HepG2 (cell line): ENCODE data around the gene PRKCZ. TPM values are rescaled to one million over a fixed set of nuclear protein-coding genes. Genes with fewer than 3 reads are reported as not detected.

ENCODE experiments used
- ATRX ChIP-seq: sonication (generic); formaldehyde crosslinking; IDR thresholded peaks from 2 replicates; pipeline ENCODE4 v1.4.0; 2020; ENCODE audit warnings: missing genetic modification reagents, borderline replicate concordance
- FOXJ3 ChIP-seq: sonication (generic); formaldehyde crosslinking; IDR thresholded peaks from 2 replicates; pipeline ENCODE4 v1.4.0; 2020; ENCODE audit warnings: missing genetic modification reagents, mild to moderate bottlenecking, borderline replicate concordance
- KAT2B ChIP-seq: fragments of 150-350 bp; IDR thresholded peaks from 2 replicates; pipeline ENCODE4 v1.6.1; 2014; ENCODE audit warnings: low read depth, low read length, borderline replicate concordance
- MAFG ChIP-seq: sonication (generic); formaldehyde crosslinking; IDR thresholded peaks from 2 replicates; pipeline ENCODE4 v1.5.1; 2020; ENCODE audit warnings: mild to moderate bottlenecking, missing genetic modification reagents
- MZF1 ChIP-seq: sonication (generic); formaldehyde crosslinking; IDR thresholded peaks from 2 replicates; pipeline ENCODE4 v1.8.1; 2023; ENCODE audit warnings: mild to moderate bottlenecking, missing genetic modification reagents, borderline replicate concordance
- SMAD1 ChIP-seq: sonication (generic); formaldehyde crosslinking; IDR thresholded peaks from 2 replicates; pipeline ENCODE4 v1.4.0; 2020; ENCODE audit warnings: missing genetic modification reagents, low read depth, mild to moderate bottlenecking, borderline replicate concordance
- SUZ12 ChIP-seq: fragments of 150-350 bp; IDR thresholded peaks from 2 replicates; pipeline ENCODE4 v1.6.1; 2014; ENCODE audit warnings: low read depth, low read length
- ZBTB42 ChIP-seq: sonication (generic); formaldehyde crosslinking; IDR thresholded peaks from 2 replicates; pipeline ENCODE4 v1.5.0; 2020; ENCODE audit warnings: mild to moderate bottlenecking, missing genetic modification reagents
- ZNF17 ChIP-seq: sonication (generic); formaldehyde crosslinking; IDR thresholded peaks from 2 replicates; pipeline ENCODE4 v1.5.0; 2020; ENCODE audit warnings: mild to moderate bottlenecking, missing genetic modification reagents
- ZNF30 ChIP-seq: sonication (generic); formaldehyde crosslinking; IDR thresholded peaks from 2 replicates; pipeline ENCODE4 v1.5.0; 2020; ENCODE audit warnings: mild to moderate bottlenecking, missing genetic modification reagents
- ZNF639 ChIP-seq: conservative IDR thresholded peaks from 2 replicates; pipeline ENCODE4 v1.6.1; 2018; ENCODE audit warnings: missing genetic modification reagents
- polyA plus RNA-seq, 8 experiments: library from polyadenylated mRNA; depleted of rRNA in 3 of 8; stranded (reverse) in 7 of 8; unstranded in 1 of 8; fragments of >200 nt; fragmentation: Illumina TruSeq in 4 of 8; extraction: Trizol in 4 of 8; gene quantifications; 2 replicates each; pipeline versions ENCODE4 v1.2.1 to v1.2.3, GENCODE V29; 2011 to 2016; ENCODE audit warnings: low read depth in 4 of 8, missing spikeins in 1 of 8, mixed read lengths in 1 of 8; ENCODE audit not compliant: insufficient read depth in 1 of 8
- total RNA-seq, 5 experiments: library from RNA; depleted of rRNA; stranded (reverse); fragments of >200 nt; fragmentation: Illumina TruSeq; extraction: Trizol; gene quantifications; 2 replicates each; pipeline ENCODE4 v1.2.3, GENCODE V29; 2016; ENCODE audit warnings: low read depth in 1 of 5
- TF ChIP-seq, protein P1 (sequence below): IDR thresholded peaks from 2 replicates; pipeline ENCODE4 v1.6.1; 2016; ENCODE audit warnings: low read depth, missing genetic modification reagents, missing compliant biosample characterization
- TF ChIP-seq, protein P2 (sequence below): sonication (generic); formaldehyde crosslinking; IDR thresholded peaks from 2 replicates; pipeline ENCODE4 v1.5.0; 2020; ENCODE audit warnings: mild to moderate bottlenecking, missing genetic modification reagents
- TF ChIP-seq, protein P3 (sequence below): IDR thresholded peaks from 2 replicates; pipeline ENCODE4 v1.6.1; 2012; ENCODE audit warnings: low read depth, low read length, improper control_type of control experiment
- TF ChIP-seq, protein P4 (sequence below): sonication (generic); formaldehyde crosslinking; IDR thresholded peaks from 2 replicates; pipeline ENCODE4 v1.9.0; 2021; ENCODE audit warnings: missing genetic modification reagents, borderline replicate concordance
- TF ChIP-seq, protein P5 (sequence below): sonication (generic); formaldehyde crosslinking; IDR thresholded peaks from 2 replicates; pipeline ENCODE4 v1.5.0; 2020; ENCODE audit warnings: missing genetic modification reagents

Gene PRKCZ
- total and polyA plus RNA-seq, 2 of the 13 experiments (the other 11 are each of a cell fraction or from before 2014, with no cell fraction given), result 34.7 to 85.2 TPM

DNA sequence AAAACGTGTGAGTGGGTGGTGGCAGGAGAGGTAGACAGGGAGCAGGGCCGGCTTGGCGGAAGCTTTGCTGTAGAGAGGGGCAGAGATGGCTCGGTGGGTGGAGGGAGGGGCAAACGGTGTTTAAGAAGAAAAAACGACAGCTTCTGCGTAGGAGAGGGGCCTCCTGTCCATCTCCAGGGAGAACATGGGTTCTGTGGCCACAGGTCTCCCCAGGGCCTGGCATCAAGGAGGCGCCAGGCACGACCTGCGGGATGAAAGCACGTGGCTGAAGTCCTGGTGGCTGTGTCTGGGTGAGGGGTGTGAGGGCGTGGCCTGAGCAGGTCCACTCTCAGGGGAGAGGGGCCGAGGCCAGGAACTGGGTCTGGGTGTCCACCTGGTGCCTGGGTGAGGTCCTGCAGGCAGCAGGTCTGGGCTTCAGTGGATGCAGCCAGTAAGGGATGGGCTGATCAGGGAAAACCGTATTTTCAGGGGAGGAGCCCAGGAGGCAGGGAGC, 940 bp upstream of the PRKCZ start (continued):
- TF ChIP-seq, protein P1, sequence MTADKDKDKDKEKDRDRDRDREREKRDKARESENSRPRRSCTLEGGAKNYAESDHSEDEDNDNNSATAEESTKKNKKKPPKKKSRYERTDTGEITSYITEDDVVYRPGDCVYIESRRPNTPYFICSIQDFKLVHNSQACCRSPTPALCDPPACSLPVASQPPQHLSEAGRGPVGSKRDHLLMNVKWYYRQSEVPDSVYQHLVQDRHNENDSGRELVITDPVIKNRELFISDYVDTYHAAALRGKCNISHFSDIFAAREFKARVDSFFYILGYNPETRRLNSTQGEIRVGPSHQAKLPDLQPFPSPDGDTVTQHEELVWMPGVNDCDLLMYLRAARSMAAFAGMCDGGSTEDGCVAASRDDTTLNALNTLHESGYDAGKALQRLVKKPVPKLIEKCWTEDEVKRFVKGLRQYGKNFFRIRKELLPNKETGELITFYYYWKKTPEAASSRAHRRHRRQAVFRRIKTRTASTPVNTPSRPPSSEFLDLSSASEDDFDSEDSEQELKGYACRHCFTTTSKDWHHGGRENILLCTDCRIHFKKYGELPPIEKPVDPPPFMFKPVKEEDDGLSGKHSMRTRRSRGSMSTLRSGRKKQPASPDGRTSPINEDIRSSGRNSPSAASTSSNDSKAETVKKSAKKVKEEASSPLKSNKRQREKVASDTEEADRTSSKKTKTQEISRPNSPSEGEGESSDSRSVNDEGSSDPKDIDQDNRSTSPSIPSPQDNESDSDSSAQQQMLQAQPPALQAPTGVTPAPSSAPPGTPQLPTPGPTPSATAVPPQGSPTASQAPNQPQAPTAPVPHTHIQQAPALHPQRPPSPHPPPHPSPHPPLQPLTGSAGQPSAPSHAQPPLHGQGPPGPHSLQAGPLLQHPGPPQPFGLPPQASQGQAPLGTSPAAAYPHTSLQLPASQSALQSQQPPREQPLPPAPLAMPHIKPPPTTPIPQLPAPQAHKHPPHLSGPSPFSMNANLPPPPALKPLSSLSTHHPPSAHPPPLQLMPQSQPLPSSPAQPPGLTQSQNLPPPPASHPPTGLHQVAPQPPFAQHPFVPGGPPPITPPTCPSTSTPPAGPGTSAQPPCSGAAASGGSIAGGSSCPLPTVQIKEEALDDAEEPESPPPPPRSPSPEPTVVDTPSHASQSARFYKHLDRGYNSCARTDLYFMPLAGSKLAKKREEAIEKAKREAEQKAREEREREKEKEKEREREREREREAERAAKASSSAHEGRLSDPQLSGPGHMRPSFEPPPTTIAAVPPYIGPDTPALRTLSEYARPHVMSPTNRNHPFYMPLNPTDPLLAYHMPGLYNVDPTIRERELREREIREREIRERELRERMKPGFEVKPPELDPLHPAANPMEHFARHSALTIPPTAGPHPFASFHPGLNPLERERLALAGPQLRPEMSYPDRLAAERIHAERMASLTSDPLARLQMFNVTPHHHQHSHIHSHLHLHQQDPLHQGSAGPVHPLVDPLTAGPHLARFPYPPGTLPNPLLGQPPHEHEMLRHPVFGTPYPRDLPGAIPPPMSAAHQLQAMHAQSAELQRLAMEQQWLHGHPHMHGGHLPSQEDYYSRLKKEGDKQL (CRISPR knock-in tag), result no peak
- TF ChIP-seq SMAD1 (CRISPR knock-in tag) (no peak), SUZ12 (no peak), FOXJ3 (no peak), KAT2B (no peak), ZNF639 (CRISPR knock-in tag) (no peak), MAFG (CRISPR knock-in tag) (no peak), MZF1 (no peak), ZNF30 (peak; percentile 85), ZBTB42 (CRISPR knock-in tag) (no peak), ZNF17 (CRISPR knock-in tag) (0 out of 2 replicates have a peak, but pooled peaks have one; percentile 37), ATRX (CRISPR knock-in tag) (no peak)
- TF ChIP-seq, protein P2, sequence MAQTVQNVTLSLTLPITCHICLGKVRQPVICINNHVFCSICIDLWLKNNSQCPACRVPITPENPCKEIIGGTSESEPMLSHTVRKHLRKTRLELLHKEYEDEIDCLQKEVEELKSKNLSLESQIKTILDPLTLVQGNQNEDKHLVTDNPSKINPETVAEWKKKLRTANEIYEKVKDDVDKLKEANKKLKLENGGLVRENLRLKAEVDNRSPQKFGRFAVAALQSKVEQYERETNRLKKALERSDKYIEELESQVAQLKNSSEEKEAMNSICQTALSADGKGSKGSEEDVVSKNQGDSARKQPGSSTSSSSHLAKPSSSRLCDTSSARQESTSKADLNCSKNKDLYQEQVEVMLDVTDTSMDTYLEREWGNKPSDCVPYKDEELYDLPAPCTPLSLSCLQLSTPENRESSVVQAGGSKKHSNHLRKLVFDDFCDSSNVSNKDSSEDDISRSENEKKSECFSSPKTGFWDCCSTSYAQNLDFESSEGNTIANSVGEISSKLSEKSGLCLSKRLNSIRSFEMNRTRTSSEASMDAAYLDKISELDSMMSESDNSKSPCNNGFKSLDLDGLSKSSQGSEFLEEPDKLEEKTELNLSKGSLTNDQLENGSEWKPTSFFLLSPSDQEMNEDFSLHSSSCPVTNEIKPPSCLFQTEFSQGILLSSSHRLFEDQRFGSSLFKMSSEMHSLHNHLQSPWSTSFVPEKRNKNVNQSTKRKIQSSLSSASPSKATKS (CRISPR knock-in tag), result 0 out of 2 replicates have a peak, but pooled peaks have one; percentile 79
- TF ChIP-seq, protein P3, sequence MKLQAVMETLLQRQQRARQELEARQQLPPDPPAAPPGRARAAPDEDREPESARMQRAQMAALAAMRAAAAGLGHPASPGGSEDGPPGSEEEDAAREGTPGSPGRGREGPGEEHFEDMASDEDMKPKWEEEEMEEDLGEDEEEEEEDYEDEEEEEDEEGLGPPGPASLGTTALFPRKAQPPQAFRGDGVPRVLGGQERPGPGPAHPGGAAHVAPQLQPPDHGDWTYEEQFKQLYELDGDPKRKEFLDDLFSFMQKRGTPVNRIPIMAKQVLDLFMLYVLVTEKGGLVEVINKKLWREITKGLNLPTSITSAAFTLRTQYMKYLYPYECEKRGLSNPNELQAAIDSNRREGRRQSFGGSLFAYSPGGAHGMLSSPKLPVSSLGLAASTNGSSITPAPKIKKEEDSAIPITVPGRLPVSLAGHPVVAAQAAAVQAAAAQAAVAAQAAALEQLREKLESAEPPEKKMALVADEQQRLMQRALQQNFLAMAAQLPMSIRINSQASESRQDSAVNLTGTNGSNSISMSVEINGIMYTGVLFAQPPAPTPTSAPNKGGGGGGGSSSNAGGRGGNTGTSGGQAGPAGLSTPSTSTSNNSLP, result no peak
- TF ChIP-seq, protein P4, sequence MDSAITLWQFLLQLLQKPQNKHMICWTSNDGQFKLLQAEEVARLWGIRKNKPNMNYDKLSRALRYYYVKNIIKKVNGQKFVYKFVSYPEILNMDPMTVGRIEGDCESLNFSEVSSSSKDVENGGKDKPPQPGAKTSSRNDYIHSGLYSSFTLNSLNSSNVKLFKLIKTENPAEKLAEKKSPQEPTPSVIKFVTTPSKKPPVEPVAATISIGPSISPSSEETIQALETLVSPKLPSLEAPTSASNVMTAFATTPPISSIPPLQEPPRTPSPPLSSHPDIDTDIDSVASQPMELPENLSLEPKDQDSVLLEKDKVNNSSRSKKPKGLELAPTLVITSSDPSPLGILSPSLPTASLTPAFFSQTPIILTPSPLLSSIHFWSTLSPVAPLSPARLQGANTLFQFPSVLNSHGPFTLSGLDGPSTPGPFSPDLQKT, result no peak
- TF ChIP-seq, protein P5, sequence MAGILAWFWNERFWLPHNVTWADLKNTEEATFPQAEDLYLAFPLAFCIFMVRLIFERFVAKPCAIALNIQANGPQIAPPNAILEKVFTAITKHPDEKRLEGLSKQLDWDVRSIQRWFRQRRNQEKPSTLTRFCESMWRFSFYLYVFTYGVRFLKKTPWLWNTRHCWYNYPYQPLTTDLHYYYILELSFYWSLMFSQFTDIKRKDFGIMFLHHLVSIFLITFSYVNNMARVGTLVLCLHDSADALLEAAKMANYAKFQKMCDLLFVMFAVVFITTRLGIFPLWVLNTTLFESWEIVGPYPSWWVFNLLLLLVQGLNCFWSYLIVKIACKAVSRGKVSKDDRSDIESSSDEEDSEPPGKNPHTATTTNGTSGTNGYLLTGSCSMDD, result no peak
